Stimulated activated CD4-positive, alpha-beta T cell treated with anti-CD3 and anti-CD28 coated beads, Interleukin-4, amount 100 ng/mL, for 1 hour (primary cell): ENCODE measurements around the gene TBC1D9.

Experiments used
- DNase-seq: peaks from one replicate; pipeline ENCODE4 v3.0.0-alpha.2; 2020

TBC1D9 gene

GRCh38 chr4:140688711-140689598 lies 67.2 kb downstream of the TBC1D9 start:
- DNase-seq: no peak

DNA sequence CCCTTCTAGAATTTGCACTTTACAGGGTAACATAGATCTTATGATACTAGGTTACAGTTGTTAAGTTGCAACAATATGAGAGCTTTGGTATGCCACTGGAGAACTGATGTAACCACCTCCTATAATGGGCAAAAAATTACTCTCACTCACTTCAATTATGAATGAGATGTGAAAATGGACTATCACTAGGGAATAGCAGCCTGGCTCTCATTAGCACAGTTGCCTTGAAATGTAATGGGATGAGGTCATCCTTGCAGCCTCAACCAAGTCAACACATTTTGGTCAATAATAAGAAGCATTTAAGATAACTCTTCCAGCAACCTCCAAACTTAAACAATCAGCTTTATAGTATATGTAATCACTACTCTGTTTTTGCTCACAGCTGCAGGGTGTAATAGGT lies 69.4 kb downstream of the TBC1D9 start:
- DNase-seq: no peak

- DNase-seq: no peak
Measured at GRCh38 chr4:140684314-140684713, 71.9 kb downstream of the TBC1D9 start.

- DNase-seq: no peak
Measured at GRCh38 chr4:140681201-140681600, 75.0 kb downstream of the TBC1D9 start.

GRCh38 chr4:140680686-140681085 lies 75.5 kb downstream of the TBC1D9 start:
- DNase-seq: no peak

DNA sequence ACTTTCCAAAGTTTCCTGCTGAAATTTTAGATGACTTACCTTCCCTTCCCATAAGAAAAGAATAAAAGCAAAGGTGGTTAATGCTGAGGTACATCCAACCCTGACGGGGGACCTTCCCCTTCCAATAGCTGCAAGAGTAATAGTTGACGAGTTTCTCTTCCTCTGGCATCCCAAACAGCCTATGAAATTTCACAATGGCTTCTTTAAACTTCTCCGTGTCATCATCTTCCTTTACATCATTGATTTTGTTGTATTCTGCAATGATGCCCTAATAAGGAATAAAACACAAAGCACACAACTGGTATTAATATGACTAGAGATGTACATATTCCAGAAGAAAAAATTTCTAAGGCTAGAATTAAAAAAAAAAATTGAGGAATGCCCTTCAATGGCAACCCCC lies 76.6 kb downstream of the TBC1D9 start:
- no peak for DNase-seq

DNA sequence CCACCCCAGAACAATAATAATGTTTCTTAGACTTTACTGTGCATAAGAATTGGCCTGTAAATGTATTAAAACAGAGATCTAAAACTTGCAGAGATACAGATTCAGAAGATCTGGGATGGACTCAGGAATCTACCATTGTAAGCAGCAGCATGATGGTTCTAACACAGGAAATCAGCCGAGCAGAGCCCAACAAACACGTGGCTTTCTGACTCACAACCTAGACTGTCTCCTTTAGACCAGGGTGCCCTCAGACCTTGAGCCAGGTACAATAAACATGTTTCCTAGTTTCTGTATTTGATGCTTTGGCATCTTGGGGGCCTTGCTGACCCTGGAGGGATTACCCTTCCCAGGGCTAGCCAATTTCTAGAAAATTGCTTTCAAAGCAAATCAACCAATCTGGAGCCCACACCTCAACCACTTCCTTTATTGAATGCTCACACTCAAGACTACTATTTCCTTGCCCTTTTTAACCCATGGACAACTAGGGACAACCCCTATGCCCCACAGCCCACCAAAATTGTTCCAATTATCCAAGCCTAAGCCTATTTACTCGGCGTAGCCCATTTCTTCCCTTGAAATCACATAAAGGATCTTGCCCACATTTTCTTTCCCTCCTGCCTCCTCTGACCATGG lies 80.5 kb downstream of the TBC1D9 start:
- no peak for DNase-seq

DNA sequence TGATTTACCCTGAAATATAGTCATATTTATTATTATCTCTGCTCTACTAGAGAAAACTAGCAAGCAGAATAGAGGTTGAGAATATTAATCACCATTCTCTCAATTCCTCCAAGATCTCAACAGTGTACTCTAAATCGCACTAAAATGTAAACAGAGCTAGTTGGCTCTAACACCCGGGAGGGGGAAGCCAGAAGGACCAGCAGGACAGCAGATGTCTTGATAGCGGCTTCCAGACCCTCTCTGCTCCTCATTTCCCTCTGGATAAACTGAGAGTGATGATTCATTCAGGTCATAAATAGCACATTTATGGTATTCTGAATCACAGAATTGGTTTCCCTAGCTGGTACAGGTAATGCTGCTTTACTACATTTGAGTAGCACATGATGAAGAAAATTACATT lies 82.5 kb downstream of the TBC1D9 start:
- DNase-seq: no peak

DNA sequence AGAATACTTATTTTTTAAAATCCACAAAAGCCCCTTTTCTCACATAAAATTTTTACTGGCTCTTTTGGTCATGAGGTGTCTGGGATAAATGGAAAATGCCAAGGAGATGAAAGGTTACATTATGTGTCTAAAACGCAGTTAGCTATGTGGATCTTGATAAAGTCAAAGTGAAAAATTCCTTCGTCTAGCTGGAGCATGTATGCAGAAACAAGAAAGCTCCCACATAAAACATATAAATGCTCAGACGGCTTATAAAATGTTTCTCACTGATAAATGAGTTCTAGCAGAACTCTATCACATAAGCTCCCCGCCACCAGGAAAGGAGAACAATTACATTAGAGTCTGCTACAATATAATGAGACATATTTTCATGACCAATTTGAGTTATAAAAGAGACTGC lies 83.8 kb downstream of the TBC1D9 start:
- DNase-seq: no peak

DNA sequence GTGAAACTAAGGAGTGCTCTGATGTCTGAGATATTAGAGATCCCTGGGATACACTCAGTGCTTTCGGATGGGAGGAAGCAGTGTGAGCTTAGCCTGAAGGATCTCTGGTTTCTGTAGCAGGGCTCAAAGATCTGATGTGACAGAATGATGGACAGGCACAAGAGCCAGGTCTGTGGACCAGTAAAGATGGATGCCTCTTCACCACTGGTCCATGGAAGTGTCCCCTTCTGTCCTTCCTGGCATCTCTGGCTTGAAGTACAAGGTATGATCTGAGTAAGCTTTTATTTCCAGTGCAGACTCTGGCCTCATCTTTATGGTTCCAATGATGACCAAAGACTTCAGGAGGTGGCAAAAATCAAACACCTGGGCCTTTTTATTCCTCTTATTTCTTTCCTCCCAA lies 88.1 kb downstream of the TBC1D9 start:
- DNase-seq: no peak

GRCh38 chr4:140666889-140667614 lies 89.1 kb downstream of the TBC1D9 start:
- DNase-seq: no peak

GRCh38 chr4:140662082-140662869 lies 93.9 kb downstream of the TBC1D9 start:
- no peak for DNase-seq

GRCh38 chr4:140661550-140661949 lies 94.6 kb downstream of the TBC1D9 start:
- no peak for DNase-seq

GRCh38 chr4:140659943-140660700 lies 96.1 kb downstream of the TBC1D9 start:
- no peak for DNase-seq

DNA sequence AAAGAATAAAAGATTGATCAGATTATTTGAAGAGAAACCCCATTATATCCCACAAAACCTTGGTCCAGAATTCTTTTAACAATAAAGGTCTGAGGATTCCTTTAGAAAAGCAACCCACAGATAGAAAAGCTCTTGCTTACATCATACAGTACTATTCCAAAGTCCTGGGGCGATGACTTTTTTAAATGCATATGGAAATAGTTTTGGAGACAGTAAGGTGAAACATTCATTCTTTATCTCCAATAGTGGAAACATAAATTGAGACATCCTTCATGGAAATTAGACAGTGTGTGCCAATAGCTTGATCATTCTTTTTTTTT lies 101.7 kb downstream of the TBC1D9 start:
- DNase-seq: no peak

GRCh38 chr4:140653718-140654494 lies 102.3 kb downstream of the TBC1D9 start:
- DNase-seq: no peak

DNA sequence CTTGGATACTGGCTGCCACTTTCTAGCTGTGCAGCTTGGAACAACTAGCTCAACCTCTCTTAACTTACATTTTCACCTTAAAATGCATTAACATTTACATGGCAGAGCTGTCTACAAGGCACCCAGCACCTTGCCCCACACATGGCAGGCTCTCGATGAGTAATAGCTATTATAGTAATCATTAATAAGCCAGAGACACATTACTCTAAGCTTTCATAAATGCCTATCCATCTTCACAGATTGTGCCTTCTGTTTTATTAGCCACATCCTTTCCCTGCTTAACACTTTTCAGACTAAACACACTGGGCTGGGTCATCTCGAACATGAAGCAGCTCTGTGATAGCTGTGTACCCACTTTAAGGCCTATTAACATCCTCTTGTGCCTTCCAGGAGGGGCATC lies 103.6 kb downstream of the TBC1D9 start:
- no peak for DNase-seq

- no peak for DNase-seq
Measured at GRCh38 chr4:140648716-140649308, 107.4 kb downstream of the TBC1D9 start.

DNA sequence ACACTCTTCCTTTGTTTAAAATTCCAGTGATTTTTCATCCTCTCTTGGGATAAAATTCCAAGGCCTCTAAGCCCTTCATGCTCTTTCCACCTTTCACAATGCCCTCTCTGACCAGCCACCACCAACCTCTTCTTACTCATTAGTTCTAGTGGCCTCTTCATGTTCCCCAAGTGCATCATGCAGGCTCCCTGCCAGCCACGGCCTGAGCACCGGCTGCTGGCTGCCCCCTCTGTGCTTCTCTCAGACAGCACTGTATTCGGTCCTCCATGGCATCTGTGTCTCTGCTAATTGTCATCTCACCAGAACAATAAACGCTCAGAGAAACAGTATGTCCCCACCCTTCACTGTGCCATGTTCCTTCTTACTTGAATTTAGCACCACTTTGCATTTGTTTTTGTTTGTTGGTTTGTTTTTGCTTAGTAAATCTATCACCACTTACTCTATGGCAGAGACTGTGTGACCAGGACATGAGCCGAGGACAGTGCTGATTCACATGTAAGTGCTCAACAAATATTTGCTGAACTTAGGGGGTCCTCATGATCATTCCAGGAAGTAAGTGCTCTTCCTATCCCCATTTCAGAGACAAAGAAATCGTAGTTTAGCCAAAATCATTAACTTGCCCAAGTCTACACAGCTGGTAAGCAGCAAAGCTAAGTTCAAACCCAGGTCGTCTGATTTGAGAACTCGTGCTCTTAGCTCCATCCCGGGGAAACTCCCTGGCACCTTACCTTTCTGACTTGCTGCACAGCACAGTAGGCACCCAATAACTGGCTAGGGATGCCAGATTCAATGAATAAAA lies 110.4 kb downstream of the TBC1D9 start:
- DNase-seq: no peak

DNA sequence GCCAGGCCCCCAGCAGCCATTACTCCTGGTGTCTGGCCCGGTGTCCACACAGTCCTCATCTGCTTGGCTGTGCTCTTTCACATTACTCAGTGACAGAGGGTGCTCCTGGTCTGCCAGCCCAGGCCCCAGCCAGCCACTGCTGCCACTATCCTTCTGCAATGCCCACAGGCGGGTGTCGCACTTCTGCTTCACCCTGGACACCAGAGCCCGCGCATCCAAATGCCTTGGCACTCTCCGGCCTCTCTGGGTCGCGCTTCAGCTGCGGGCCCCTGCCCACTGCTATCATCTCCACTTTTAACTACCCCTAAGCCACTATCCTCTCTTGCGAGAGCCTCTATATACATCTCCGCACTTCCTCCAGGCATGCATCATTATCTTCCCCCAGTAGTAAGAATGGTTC lies 111.0 kb downstream of the TBC1D9 start:
- DNase-seq: no peak
